Tibial nerve (tissue), 4 donors: ENCODE results near the gene NTF4. TPM values are rescaled to one million over a fixed set of nuclear protein-coding genes. Genes with fewer than 3 reads are reported as not detected.

Source experiments
- DNase-seq, 2 donors: peaks; one replicate each; pipeline ENCODE4 v3.0.0-alpha.2; 2019; ENCODE audit warnings: low spot score in 2 of 2
- H3K27ac ChIP-seq, 4 donors: fragments of 200-600 bp; sonication (generic) in 3 of 4; one replicate each; pipeline ENCODE4 v1.5.1; 2017 to 2019; ENCODE audit warnings: mild to moderate bottlenecking in 1 of 4
- H3K27me3 ChIP-seq, 2 donors: fragments of 200-600 bp; sonication (generic) in 1 of 2; one replicate each; pipeline versions ENCODE4 v1.5.1 to v1.6.0; 2017 to 2019
- H3K36me3 ChIP-seq, 3 donors: fragments of 200-600 bp; sonication (generic); one replicate each; pipeline ENCODE4 v1.5.1; 2018 to 2019
- H3K4me1 ChIP-seq, 4 donors: fragments of 200-600 bp; sonication (generic) in 3 of 4; one replicate each; pipeline ENCODE4 v1.5.1; 2017 to 2019
- H3K4me3 ChIP-seq, 4 donors: fragments of 200-600 bp; sonication (generic) in 3 of 4; one replicate each; pipeline ENCODE4 v1.5.1; 2017 to 2019; ENCODE audit warnings: mild to moderate bottlenecking in 1 of 4, moderate library complexity in 1 of 4
- H3K9me3 ChIP-seq, 4 donors: fragments of 200-600 bp; sonication (generic) in 3 of 4; one replicate each; pipeline ENCODE4 v1.5.1; 2017 to 2019
- EP300 ChIP-seq, 2 donors: sonication (generic); formaldehyde crosslinking; IDR thresholded peaks; one replicate each; pipeline ENCODE4 v1.6.1; 2017; ENCODE audit warnings: antibody characterized with exemption in 2 of 2, mild to moderate bottlenecking in 1 of 2
- POLR2A ChIP-seq, 2 donors: fragments of 450-650 bp; IDR thresholded peaks; one replicate each; pipeline ENCODE4 v1.6.1; 2017; ENCODE audit warnings: antibody characterized with exemption in 2 of 2, mild to moderate bottlenecking in 2 of 2, moderate library complexity in 2 of 2
- WGBS, 2 donors: methylation state at CpG; one replicate each; pipeline ENCODE4 v1.1.5; 2018; 5-methylcytosine and 5-hydroxymethylcytosine counted together
- total RNA-seq, 4 donors: library from RNA; depleted of rRNA; stranded (reverse); fragments of >200 nt; gene quantifications; one replicate each; pipeline ENCODE4 v1.1.0, GENCODE V29; 2016
- TF ChIP-seq, protein P1 (sequence below), 5 experiments: fragments of 200-600 bp in 3 of 5; fragments of 450-650 bp in 2 of 5; sonication (generic) in 3 of 5; IDR thresholded peaks; one replicate each; pipeline ENCODE4 v1.5.1; 2016 to 2019; ENCODE audit warnings: antibody characterized with exemption in 5 of 5, mild to moderate bottlenecking in 3 of 5, moderate library complexity in 2 of 5

NTF4 gene
- not detected for total RNA-seq

DNA sequence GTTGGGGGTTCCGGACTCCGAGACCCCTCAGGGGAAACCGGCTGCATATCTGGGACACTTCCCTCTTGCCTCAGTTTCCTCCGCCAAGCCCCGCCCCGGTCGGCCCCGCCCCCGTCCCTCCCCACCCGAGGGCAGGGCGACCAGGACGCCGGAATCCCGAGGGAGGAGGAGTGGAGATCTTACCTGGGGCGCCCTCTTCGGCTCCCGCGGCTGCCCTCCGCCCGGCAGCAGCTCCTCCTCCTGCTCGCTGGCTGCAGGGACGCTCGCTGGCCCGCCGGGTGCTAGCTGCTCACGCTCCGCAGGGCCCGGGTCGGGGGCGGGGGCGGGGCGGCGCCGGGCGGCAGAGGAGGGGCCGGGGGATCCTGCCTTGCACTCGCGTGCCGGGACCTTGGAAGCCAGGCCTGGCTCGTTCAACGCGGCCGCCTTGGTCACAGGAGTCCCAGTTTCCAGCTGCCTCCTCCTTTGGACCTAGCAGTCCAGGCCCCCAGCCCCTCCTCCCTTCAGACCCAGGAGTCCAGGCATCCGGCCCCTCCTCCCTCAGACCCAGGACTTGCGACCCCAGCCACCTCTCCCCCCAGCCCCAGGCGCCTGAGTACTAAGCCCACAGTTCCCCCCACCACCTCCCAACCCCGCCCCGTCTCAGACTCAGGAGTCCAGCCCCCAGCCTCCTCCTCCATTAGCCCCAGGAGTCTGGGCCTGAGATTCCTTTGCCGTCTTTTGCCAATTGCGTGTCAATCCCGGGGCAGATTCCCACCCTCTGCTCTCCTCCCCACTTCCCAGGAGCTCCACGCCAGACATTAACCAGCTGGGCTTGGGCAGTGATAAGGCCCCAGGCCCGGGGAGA is at the start of gene NTF4:
NTF4 (minus strand) TSS at position 51 of the 844 bp plus-strand sequence. CDS start 2,821 bp downstream, outside the sequence.
- 8 to 9% methylated on average over 18 to 23 of the region's 53 CpGs for WGBS, 2 donors
- TF ChIP-seq EP300 (IDR thresholded peaks at IDR 0.05) (no peak), POLR2A (IDR thresholded peaks at IDR 0.05) (no peak)
- TF ChIP-seq, protein P1, sequence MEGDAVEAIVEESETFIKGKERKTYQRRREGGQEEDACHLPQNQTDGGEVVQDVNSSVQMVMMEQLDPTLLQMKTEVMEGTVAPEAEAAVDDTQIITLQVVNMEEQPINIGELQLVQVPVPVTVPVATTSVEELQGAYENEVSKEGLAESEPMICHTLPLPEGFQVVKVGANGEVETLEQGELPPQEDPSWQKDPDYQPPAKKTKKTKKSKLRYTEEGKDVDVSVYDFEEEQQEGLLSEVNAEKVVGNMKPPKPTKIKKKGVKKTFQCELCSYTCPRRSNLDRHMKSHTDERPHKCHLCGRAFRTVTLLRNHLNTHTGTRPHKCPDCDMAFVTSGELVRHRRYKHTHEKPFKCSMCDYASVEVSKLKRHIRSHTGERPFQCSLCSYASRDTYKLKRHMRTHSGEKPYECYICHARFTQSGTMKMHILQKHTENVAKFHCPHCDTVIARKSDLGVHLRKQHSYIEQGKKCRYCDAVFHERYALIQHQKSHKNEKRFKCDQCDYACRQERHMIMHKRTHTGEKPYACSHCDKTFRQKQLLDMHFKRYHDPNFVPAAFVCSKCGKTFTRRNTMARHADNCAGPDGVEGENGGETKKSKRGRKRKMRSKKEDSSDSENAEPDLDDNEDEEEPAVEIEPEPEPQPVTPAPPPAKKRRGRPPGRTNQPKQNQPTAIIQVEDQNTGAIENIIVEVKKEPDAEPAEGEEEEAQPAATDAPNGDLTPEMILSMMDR (IDR thresholded peaks at IDR 0.05): no peak
- no peaks in the 10 kb centered on the region for H3K9me3 ChIP-seq

DNA sequence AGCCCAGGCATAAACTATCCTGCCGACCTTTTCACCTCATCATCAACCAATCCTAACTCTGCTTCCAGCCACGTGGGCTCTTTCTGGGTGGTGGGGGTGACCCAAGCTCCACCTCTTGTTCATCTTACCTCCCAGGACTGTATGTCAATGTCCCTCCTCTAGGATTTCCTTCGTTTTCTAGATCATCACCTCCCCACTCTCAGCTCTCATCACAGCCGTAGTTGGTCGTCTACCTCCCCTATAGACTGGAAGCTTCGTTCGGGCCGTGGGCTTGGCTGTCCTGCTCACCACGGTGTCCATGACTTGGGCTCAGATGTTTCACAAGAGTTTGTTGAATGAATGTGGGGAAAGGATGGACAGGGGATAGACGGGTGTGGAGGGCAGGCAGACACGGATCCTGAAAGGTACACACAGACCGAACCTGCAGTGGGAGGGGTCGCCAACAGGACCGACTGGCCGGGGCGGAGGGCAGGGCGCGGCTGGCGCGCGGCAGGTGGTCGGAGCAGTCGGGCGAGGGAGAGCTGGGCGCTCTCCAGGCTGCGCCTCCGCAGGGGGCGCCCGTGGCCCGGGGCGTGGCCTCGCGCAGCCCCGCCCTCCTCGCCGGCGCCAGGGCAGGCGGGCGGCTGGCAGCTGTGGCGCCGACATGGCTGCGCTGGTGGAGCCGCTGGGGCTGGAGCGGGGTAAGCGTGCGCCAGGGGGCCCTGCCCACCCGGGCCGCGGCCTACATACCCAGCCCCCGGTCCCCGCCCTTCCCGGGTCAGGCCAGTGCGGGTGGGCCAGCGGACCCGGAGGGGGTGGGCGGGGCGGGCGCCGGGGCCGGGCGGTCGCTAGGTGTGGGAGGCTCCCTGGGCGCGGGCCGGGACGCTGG is 49.4 kb upstream of the NTF4 start, which contains the start of gene LIN7B:
LIN7B (plus strand) TSS at position 609 of the 868 bp plus-strand sequence; CDS start at position 644, 35 bp downstream.
- Histone ChIP-seq H3K36me3 (peaks cover 0 to 6% (median 0%) of the 10 kb centered on the region in 3 donors), H3K27me3 (no peaks in the 10 kb centered on the region), H3K4me1 (peaks cover 0 to 55% (median 15%) of the 10 kb centered on the region in 4 donors), H3K4me3 (peak within 1 kb of the TSS; percentile 60 to 89 (median 74)), H3K9me3 (no peaks in the 10 kb centered on the region), H3K27ac (peak within 1 kb of the TSS; percentile 60 to 89 (median 84))
- no peak for DNase-seq
- 1 to 2% methylated on average over 21 to 36 of the region's 66 CpGs for WGBS, 2 donors
- TF ChIP-seq, protein P1 (IDR thresholded peaks at IDR 0.05): peak; percentile 56 to 80 (median 71)
- TF ChIP-seq EP300 (IDR thresholded peaks at IDR 0.05) (no peak), POLR2A (IDR thresholded peaks at IDR 0.05) (peak in 1 of 2 donors; percentile 26)

More for the DNA sequence above, at the start of gene NTF4:
- Histone ChIP-seq H3K4me3 (peak within 1 kb of the TSS in 1 of 4 donors; percentile 11), H3K36me3 (no peaks in the 10 kb centered on the region), H3K27ac (no peak within 1 kb of the TSS), H3K4me1 (peaks cover 0 to 11% (median 6%) of the 10 kb centered on the region in 4 donors), H3K27me3 (peaks cover 2 to 91% of the 10 kb centered on the region in 2 donors)
- DNase-seq: no peak

DNA sequence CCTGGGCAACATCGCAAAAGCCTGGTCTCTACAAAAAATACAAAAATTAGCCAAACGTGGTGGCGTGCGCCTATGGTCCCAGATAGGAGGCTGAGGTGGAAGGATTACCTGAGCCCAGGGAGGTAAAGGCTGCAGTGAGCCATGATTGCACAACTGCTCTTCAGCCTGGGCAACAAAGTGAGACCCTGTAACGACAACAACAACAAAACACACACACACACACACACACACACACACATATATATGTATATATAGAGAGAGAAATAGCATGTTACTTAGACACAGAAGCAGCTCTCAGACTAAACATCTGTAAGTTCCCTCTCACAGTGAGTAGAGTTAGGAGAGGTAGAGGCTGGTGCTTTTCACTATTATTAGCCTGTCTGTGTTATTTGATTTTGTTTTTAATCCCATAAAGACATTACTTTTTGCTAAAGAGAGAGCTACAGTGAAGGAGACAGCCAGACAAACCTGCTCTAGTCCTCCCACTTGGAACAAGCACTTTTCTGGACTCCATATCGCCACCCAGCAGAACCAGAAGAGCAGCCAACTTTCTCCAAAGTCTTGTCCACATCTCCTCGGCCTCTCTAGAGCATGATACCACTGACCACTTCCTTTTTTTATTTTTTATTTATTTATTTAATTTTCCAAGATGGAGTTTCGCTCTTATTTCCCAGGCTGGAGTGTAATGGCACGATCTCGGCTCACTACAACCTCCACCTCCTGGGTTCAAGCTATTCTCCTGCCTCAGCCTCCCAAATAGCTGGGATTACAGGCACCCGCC is 46.8 kb upstream of the NTF4 start:
- no peak overlapping the region for H3K27ac ChIP-seq
- WGBS, 2 donors: 79 to 84% methylated on average over 11 of the region's 11 CpGs

DNA sequence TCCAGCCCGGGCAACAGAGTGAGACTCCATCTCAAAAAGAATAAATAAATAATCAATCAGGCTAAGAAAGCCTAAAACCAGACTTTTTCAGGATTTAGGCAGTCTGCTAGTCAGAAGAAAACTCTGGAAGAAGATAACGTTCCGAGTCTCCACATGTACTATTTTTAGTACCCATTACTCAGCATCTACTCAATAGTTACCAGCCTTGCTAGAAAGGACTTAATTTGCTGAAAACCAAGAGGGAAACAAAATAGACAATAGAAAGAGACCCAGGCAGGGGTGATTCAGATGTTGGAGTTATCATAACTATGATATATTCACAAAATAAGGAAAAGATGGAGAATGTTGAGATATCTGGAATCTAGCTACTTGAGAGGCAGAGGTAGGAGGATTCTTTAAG is 45.9 kb upstream of the NTF4 start:
- peak overlapping the region in 1 of 4 donors; percentile 36 for H3K27ac ChIP-seq
- WGBS, 2 donors: 30 to 40% methylated on average over 3 of the region's 3 CpGs
- no peaks in the 10 kb centered on the region for H3K27me3 ChIP-seq
- peaks cover 0 to 38% (median 9%) of the 10 kb centered on the region in 3 donors for H3K36me3 ChIP-seq
- TF ChIP-seq, protein P1 (IDR thresholded peaks at IDR 0.05): no peak
- TF ChIP-seq EP300 (IDR thresholded peaks at IDR 0.05): no peak
- TF ChIP-seq POLR2A (IDR thresholded peaks at IDR 0.05): no peak
- peaks cover 0 to 29% (median 6%) of the 10 kb centered on the region in 4 donors for H3K4me1 ChIP-seq
- DNase-seq: no peak
- no peaks in the 10 kb centered on the region for H3K9me3 ChIP-seq
- no peak overlapping the region for H3K4me3 ChIP-seq

More for the DNA sequence above, 46.8 kb upstream of the NTF4 start:
- Histone ChIP-seq H3K9me3 (no peaks in the 10 kb centered on the region), H3K36me3 (peaks cover 0 to 32% (median 7%) of the 10 kb centered on the region in 3 donors), H3K27me3 (no peaks in the 10 kb centered on the region), H3K4me1 (peaks cover 0 to 36% (median 6%) of the 10 kb centered on the region in 4 donors), H3K4me3 (no peak overlapping the region)
- DNase-seq: no peak
- TF ChIP-seq POLR2A (IDR thresholded peaks at IDR 0.05) (no peak), EP300 (IDR thresholded peaks at IDR 0.05) (no peak)
- TF ChIP-seq, protein P1 (IDR thresholded peaks at IDR 0.05): no peak
